HEK293 (cell line): ENCODE data around the gene FUT8.

ENCODE experiments used
- CTCF ChIP-seq: fragments of 450-650 bp; formaldehyde crosslinking; IDR thresholded peaks from 2 replicates; pipeline ENCODE4 v1.5.1; 2016; ENCODE audit warnings: missing biosample characterization, missing genetic modification characterization
- IKZF3 ChIP-seq: fragments of 450-650 bp; IDR thresholded peaks from 2 replicates; pipeline ENCODE4 v1.5.0; 2018; ENCODE audit warnings: missing biosample characterization, mild to moderate bottlenecking, missing genetic modification characterization, moderate library complexity
- KLF7 ChIP-seq: fragments of 450-650 bp; formaldehyde crosslinking; IDR thresholded peaks from 2 replicates; pipeline ENCODE4 v1.5.1; 2016; ENCODE audit warnings: missing biosample characterization, missing genetic modification characterization, borderline replicate concordance
- PRDM1 ChIP-seq: fragments of 450-650 bp; formaldehyde crosslinking; IDR thresholded peaks from 2 replicates; pipeline ENCODE4; 2016; ENCODE audit warnings: missing biosample characterization, missing genetic modification characterization
- ZBTB11 ChIP-seq: fragments of 450-650 bp; formaldehyde crosslinking; conservative IDR thresholded peaks from 2 replicates; pipeline ENCODE4 v1.5.1; 2016; ENCODE audit warnings: low read depth, missing biosample characterization, missing genetic modification characterization
- ZBTB8A ChIP-seq: fragments of 450-650 bp; formaldehyde crosslinking; IDR thresholded peaks from 2 replicates; pipeline ENCODE4 v1.5.1; 2016; ENCODE audit warnings: missing biosample characterization, missing genetic modification characterization
- ZNF175 ChIP-seq: fragments of 450-650 bp; formaldehyde crosslinking; IDR thresholded peaks from 2 replicates; pipeline ENCODE4 v1.5.1; 2016; ENCODE audit warnings: missing biosample characterization, missing genetic modification characterization
- ZNF514 ChIP-seq: fragments of 450-650 bp; formaldehyde crosslinking; IDR thresholded peaks from 2 replicates; pipeline ENCODE4 v1.5.1; 2016; ENCODE audit warnings: missing biosample characterization, missing genetic modification characterization
- ZNF549 ChIP-seq: fragments of 450-650 bp; IDR thresholded peaks from 2 replicates; pipeline ENCODE4 v1.5.1; 2018; ENCODE audit warnings: missing biosample characterization, missing genetic modification characterization, mild to moderate bottlenecking, inconsistent platforms, moderate library complexity
- ZNF561 ChIP-seq: fragments of 450-650 bp; IDR thresholded peaks from 2 replicates; pipeline ENCODE4 v1.5.1; 2018; ENCODE audit warnings: missing biosample characterization, missing genetic modification characterization, borderline replicate concordance
- ZNF837 ChIP-seq: fragments of 450-650 bp; formaldehyde crosslinking; IDR thresholded peaks from 2 replicates; pipeline ENCODE4 v1.5.1; 2016; ENCODE audit warnings: missing biosample characterization, missing genetic modification characterization

DNA sequence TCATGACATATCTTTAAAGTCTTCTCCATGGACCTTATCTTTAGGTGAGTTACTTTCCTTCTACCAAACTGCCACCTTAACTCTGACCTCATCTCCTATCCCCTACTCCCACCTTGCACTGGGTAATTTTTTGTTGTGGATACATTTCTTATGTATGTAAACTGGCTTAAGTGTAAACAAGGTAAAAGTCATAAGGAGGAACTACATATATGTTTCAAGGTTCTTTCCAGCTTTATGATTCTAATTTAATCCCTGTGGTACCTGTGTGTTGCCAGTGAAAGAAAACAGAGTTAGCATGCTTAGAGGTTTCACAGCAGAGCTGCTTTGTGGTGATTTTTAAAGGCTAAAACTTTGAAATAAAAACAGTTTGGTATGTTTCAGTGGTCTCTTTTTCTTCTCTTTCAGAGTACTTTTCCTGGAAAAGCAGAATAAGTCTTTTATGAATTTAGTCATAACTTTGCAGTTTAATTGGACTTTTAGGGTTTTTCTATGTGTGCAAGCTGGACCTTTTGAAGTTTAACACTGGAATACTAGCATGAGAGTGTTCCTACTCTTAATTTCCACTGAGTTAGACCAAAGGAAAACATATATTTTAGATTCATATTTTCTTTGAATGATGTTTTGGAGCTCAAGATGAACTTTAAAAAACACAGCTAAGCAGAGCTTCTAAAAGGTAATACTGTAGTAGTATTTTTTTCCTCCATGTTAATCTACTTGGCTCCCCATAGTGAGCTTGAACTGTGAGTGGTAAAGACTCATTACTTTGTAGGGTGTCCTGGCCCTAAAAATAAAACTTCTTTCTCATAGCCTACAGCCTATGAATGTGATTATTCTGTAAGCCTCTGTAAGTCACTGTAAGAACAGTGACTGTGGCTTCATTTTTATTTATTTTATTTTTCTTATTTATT, 105.4 kb downstream of the FUT8 start:
- no peak for TF ChIP-seq IKZF3 (tag by site-specific recombination)
- TF ChIP-seq ZNF514 (tag by site-specific recombination): no peak
- no peak for TF ChIP-seq CTCF (tag by site-specific recombination)
- no peak for TF ChIP-seq ZNF561
- no peak for TF ChIP-seq ZBTB8A (tag by site-specific recombination)
- TF ChIP-seq ZNF837 (tag by site-specific recombination): no peak
- no peak for TF ChIP-seq ZNF175 (tag by site-specific recombination)
- no peak for TF ChIP-seq ZBTB11 (tag by site-specific recombination)
- TF ChIP-seq PRDM1 (tag by site-specific recombination): no peak
- TF ChIP-seq ZNF549 (tag by site-specific recombination): no peak
- no peak for TF ChIP-seq KLF7
